Endodermal cell (in vitro differentiated cells): ENCODE data around the gene AGAP3. TPM values are rescaled to one million over a fixed set of nuclear protein-coding genes. Genes with fewer than 3 reads are reported as not detected.

Source experiments
- DNase-seq: peaks from one replicate; pipeline ENCODE4 v3.0.0-alpha.2; 2017
- H3K27ac ChIP-seq: 2 replicates; pipeline ENCODE4 v1.5.1; 2013; ENCODE audit warnings: mild to moderate bottlenecking, low read depth, low read length, moderate library complexity
- H3K27me3 ChIP-seq: 2 replicates; pipeline ENCODE4 v1.6.1; 2013; ENCODE audit warnings: mild to moderate bottlenecking, low read length, moderate library complexity; ENCODE audit not compliant: insufficient read depth, control insufficient read depth, poor library complexity, severe bottlenecking
- H3K36me3 ChIP-seq: 2 replicates; pipeline ENCODE4 v1.7.0; 2013; ENCODE audit warnings: mild to moderate bottlenecking, low read length, moderate library complexity; ENCODE audit not compliant: control insufficient read depth, insufficient read depth
- H3K4me1 ChIP-seq: one replicate; pipeline ENCODE4 v1.7.0; 2013; ENCODE audit warnings: low read length; ENCODE audit not compliant: control insufficient read depth, insufficient read depth
- H3K4me3 ChIP-seq: 2 replicates; pipeline ENCODE4 v1.5.1; 2013; ENCODE audit warnings: mild to moderate bottlenecking, low read length, moderate library complexity
- H3K9ac ChIP-seq: 2 replicates; pipeline ENCODE4 v1.6.1; 2013; ENCODE audit warnings: mild to moderate bottlenecking, low read length, moderate library complexity; ENCODE audit not compliant: poor library complexity, severe bottlenecking; ENCODE audit errors: extremely low read depth
- H3K9me3 ChIP-seq: 2 replicates; pipeline ENCODE4 v1.6.1; 2013; ENCODE audit warnings: mild to moderate bottlenecking, low read length, moderate library complexity; ENCODE audit not compliant: control insufficient read depth
- H3K27ac Mint-ChIP-seq: 2 replicates; pipeline ENCODE4 v1.8.0; 2020; ENCODE audit warnings: mixed read lengths
- H3K27me3 Mint-ChIP-seq: 2 replicates; pipeline ENCODE4 v1.8.0; 2021; ENCODE audit warnings: mild to moderate bottlenecking, mixed read lengths; ENCODE audit not compliant: insufficient read depth
- H3K36me3 Mint-ChIP-seq: 2 replicates; pipeline ENCODE4 v1.8.0; 2020; ENCODE audit warnings: low read depth, mixed read lengths
- H3K4me1 Mint-ChIP-seq: 2 replicates; pipeline ENCODE4 v1.8.0; 2020; ENCODE audit warnings: mixed read lengths
- H3K4me3 Mint-ChIP-seq: 2 replicates; pipeline ENCODE4 v1.8.0; 2020; ENCODE audit warnings: mild to moderate bottlenecking, moderate library complexity, mixed read lengths
- H3K9me3 Mint-ChIP-seq: 2 replicates; pipeline ENCODE4 v1.8.0; 2020; ENCODE audit warnings: mild to moderate bottlenecking, mixed read lengths
- WGBS, 2 experiments: methylation state at CpG; one replicate each; pipeline versions ENCODE4 v1.1.5 to v1.1.7; 2013; ENCODE audit warnings: missing lambda C conversion rate in 2 of 2, mixed read lengths in 1 of 2; ENCODE audit not compliant: insufficient coverage in 1 of 2, insufficient read length in 1 of 2; 5-methylcytosine and 5-hydroxymethylcytosine counted together
- total RNA-seq, 2 donors: library from RNA; stranded (reverse); fragmentation: NEBNext Ultra II Directional in 1 of 2; extraction: Animal tissue kit (Norgen Biotek cat#: 25700) in 1 of 2; gene quantifications; 2 replicates in 1 of 2; 3 replicates in 1 of 2; pipeline ENCODE4 v1.2.1, GENCODE V29; 2021
- TF ChIP-seq, protein P1 (sequence below): fragments of 200-600 bp; sonication (generic); conservative IDR thresholded peaks from 2 replicates; pipeline ENCODE4 v1.5.0; 2021; ENCODE audit warnings: antibody characterized with exemption, mild to moderate bottlenecking

AGAP3 gene
- total RNA-seq, 2 donors from 2014 or later = 113 to 116 TPM

DNA sequence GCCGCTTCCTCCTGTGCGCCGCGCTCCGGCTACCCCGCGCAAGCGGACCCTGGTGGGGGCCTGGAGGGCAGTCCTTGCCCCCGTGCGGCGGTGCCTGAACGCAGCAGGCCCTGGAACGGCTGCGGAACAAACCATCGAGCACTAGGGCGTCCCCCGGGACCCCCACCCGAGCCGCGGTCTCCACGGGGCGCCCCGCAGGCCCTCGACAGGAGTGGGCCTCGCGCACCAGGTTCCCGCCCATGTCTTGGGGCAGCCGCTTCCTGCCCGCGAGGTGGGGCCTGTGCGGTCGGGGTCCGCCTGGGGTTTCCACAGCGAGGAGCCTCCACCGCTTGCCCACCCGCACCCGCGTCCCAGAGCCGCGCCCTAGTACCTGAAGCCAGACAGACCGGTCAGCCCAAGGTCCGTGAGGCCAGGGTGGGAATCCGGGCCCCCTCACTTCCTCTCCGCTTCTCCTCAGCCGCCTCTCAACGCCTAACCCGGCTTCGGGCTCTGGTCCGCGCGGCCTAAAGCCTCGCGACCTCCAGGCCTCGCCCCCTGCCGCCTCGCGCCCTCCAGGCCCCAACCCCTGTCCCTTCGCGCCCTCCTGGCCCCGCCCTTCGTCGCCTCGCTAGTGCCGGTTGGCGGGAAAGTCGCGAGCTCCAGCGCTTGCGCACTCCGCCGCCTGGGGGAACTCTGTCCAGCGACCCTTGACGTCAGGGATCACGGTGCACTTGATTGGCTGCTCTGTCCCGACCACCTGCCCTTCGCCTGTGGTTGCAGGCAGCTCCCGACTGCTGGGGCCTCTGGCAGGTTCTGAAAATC is 88.2 kb downstream of the AGAP3 start:
- WGBS, 2 experiments = 94 to 95% methylated on average over 60 to 77 of the region's 77 CpGs
- Mint-ChIP-seq H3K9me3 (peaks cover 19% of the 10 kb centered on the region), H3K4me1 (no peaks in the 10 kb centered on the region), H3K27me3 (peaks cover 91% of the 10 kb centered on the region), H3K27ac (no peak overlapping the region), H3K36me3 (peaks cover 2% of the 10 kb centered on the region), H3K4me3 (no peak overlapping the region)
- Histone ChIP-seq H3K4me3 (no peak overlapping the region), H3K4me1 (no peaks in the 10 kb centered on the region), H3K9me3 (peaks cover 7% of the 10 kb centered on the region), H3K9ac (no peak overlapping the region), H3K36me3 (no peaks in the 10 kb centered on the region), H3K27ac (no peak overlapping the region), H3K27me3 (peaks cover 42% of the 10 kb centered on the region)
- DNase-seq = no peak
- TF ChIP-seq, protein P1, sequence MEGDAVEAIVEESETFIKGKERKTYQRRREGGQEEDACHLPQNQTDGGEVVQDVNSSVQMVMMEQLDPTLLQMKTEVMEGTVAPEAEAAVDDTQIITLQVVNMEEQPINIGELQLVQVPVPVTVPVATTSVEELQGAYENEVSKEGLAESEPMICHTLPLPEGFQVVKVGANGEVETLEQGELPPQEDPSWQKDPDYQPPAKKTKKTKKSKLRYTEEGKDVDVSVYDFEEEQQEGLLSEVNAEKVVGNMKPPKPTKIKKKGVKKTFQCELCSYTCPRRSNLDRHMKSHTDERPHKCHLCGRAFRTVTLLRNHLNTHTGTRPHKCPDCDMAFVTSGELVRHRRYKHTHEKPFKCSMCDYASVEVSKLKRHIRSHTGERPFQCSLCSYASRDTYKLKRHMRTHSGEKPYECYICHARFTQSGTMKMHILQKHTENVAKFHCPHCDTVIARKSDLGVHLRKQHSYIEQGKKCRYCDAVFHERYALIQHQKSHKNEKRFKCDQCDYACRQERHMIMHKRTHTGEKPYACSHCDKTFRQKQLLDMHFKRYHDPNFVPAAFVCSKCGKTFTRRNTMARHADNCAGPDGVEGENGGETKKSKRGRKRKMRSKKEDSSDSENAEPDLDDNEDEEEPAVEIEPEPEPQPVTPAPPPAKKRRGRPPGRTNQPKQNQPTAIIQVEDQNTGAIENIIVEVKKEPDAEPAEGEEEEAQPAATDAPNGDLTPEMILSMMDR = no peak

DNA sequence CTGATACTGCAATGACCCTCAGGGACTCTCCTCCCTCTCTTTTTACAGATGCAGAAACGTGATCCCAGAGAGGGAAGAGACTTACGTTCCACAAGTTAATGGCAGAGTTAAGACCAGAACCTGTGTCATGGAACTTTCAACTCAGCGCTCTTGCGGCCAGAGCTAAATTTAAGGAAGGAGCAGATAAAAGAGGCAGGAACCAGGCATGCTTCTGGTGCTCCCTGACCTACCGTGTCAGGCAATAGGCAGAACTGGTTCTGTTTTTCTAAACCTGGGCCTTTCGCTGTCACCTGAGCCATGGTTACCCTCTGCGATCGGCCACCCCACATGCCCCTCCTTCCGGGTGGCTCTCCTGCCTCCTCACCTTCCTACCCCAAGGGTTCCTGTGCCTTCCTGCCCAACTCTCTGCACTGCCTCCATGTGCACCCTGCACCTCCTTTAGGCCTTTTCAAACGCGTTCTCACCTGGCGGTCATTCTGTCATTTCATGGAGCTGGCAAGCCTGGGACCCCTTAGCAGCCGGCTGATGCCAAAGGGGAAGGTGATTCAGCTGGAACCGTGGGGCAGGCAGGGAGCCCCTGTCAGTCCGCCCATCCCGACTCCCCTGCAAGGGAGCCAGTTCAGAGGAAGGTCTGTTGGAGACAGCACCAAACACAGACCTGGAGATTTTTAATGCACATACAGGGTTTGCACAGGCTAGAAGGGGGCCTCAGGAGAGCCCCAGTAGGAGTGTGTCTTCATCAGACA is 88.9 kb downstream of the AGAP3 start:
- peaks cover 85% of the 10 kb centered on the region for H3K27me3 Mint-ChIP-seq
- 88 to 95% methylated on average over 9 to 16 of the region's 16 CpGs for WGBS, 2 experiments
- TF ChIP-seq, protein P1 = no peak
- H3K27ac Mint-ChIP-seq = no peak overlapping the region
- Histone ChIP-seq H3K4me1 (no peaks in the 10 kb centered on the region), H3K27me3 (peaks cover 34% of the 10 kb centered on the region), H3K4me3 (no peak overlapping the region), H3K9me3 (peaks cover 7% of the 10 kb centered on the region), H3K9ac (no peak overlapping the region), H3K27ac (no peak overlapping the region), H3K36me3 (no peaks in the 10 kb centered on the region)
- H3K4me1 Mint-ChIP-seq = peaks cover 2% of the 10 kb centered on the region
- DNase-seq = no peak
- peaks cover 19% of the 10 kb centered on the region for H3K9me3 Mint-ChIP-seq
- no peak overlapping the region for H3K4me3 Mint-ChIP-seq
- peaks cover 2% of the 10 kb centered on the region for H3K36me3 Mint-ChIP-seq

DNA sequence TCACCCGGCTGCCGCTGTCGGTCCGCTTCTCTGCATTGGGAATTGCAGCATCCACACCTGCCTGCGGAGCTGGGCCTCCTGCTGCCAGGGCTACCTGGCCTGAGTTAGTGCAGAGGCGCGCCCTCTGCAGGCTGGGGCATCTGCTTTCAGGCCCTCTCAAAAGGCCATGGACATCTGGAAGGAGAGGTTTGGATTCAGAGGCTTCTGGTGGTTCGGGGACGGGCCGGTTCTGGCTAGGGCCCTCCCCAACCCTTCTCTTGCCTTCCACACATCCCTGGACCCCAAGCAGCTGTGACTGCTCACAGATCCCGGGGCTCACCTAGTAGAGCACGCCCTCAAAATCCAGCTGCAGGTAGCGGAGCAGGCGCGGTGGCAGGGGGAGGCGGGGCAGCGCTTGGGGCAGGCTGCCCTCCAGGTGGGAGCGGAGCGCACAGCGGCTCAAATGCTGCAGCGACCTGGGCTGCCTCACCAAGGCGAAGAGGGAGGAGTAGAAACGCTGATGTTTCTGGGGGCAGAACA is 89.6 kb downstream of the AGAP3 start:
- WGBS, 2 experiments = 87 to 94% methylated on average over 12 to 23 of the region's 23 CpGs
- Histone ChIP-seq H3K4me3 (no peak overlapping the region), H3K4me1 (no peaks in the 10 kb centered on the region), H3K27me3 (peaks cover 29% of the 10 kb centered on the region), H3K27ac (no peak overlapping the region), H3K9me3 (peaks cover 7% of the 10 kb centered on the region), H3K36me3 (no peaks in the 10 kb centered on the region), H3K9ac (no peak overlapping the region)
- Mint-ChIP-seq H3K27me3 (peaks cover 82% of the 10 kb centered on the region), H3K4me1 (peaks cover 2% of the 10 kb centered on the region), H3K27ac (no peak overlapping the region), H3K36me3 (peaks cover 2% of the 10 kb centered on the region), H3K4me3 (no peak overlapping the region), H3K9me3 (peaks cover 19% of the 10 kb centered on the region)
- TF ChIP-seq, protein P1 = peak; percentile 56
- DNase-seq = peak; percentile 68
